ENCODE results near the gene TANGO2. TPM values are rescaled to one million over a fixed set of nuclear protein-coding genes. Genes with fewer than 3 reads are reported as not detected.

Gene TANGO2
- total and polyA plus RNA-seq, 2 of the 8 experiments (the other 6 are each of a cell fraction or from before 2014, with no cell fraction given) = 10.1 to 18.4 TPM

DNA sequence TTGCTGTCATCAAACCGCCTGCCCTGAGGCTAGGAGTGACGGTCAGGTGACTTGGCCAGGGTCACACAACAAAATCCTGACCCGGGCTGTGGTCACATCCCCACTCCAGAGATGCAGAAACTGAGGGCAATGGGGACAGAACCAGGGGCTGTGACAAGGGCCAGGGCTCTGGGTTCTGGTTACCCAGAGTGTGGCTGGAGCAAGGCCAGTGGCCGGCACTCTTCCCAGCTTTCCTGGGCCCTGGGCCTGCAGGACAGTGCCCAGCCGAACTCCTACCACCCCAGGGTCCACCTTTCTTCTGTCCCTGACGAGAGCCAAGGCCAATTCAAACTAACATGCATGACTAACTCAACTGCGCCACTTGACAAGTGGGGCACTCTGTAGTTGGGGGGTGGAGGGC lies 40.1 kb upstream of the TANGO2 start:
- Histone ChIP-seq H3K79me1 (ENCODE audit: low read depth, low read length) (peaks cover 19% of the 10 kb centered on the region), H2BK120ac (replicated peaks; ENCODE audit: low read depth, low read length) (no peak overlapping the region), H2BK20ac (ENCODE audit: low read length) (no peak overlapping the region), H3K9ac (replicated peaks in 1 of 4; ENCODE audit: extremely low read depth in 1 of 4, low read depth in 3 of 4, low read length in 3 of 4) (no peak overlapping the region), H3K79me2 (ENCODE audit: control insufficient read depth in 1 of 2, insufficient read depth in 2 of 2, low read length in 2 of 2) (peaks cover 0 to 5% of the 10 kb centered on the region in 2 experiments; a peak in 1 of 4 replicates), H3K18ac (ENCODE audit: extremely low read depth, low read length) (no peak overlapping the region), H3K23me2 (ENCODE audit: low read depth, low read length) (no peaks in the 10 kb centered on the region), H3K27ac (ENCODE audit: low read depth, low read length) (no peak overlapping the region), H3K4ac (replicated peaks; ENCODE audit: insufficient read length, low read depth, low read length) (no peak overlapping the region), H2BK5ac (ENCODE audit: low read depth, low read length) (no peak overlapping the region), H3K56ac (replicated peaks; ENCODE audit: insufficient read length, low read depth, low read length) (no peak overlapping the region), H3K4me2 (ENCODE audit: insufficient read depth in 1 of 2, low read depth in 2 of 2, low read length in 2 of 2) (no peak overlapping the region), H2BK12ac (ENCODE audit: low read depth, low read length) (no peak overlapping the region), H4K20me1 (replicated peaks in 1 of 2; ENCODE audit: control insufficient read depth in 1 of 2, insufficient read depth in 2 of 2, low read length in 2 of 2) (peaks cover 10 to 25% of the 10 kb centered on the region in 2 experiments), H4K91ac (replicated peaks; ENCODE audit: insufficient read length, low read length) (no peak overlapping the region), H3K14ac (ENCODE audit: insufficient read length) (no peak overlapping the region), H2AK5ac (ENCODE audit: low read depth, low read length) (no peak overlapping the region), H2AFZ (ENCODE audit: low read length) (no peak overlapping the region), H3K9me3 (ENCODE audit: insufficient read depth in 2 of 2, low read depth in 1 of 2, low read length in 1 of 2) (no peaks in the 10 kb centered on the region), H3K36me3 (ENCODE audit: control insufficient read depth in 2 of 4, insufficient read depth in 4 of 4, low read length in 3 of 4) (peaks cover 2 to 33% (median 8%) of the 10 kb centered on the region in 4 experiments; a peak in 7 of 8 replicates), H2BK15ac (ENCODE audit: low read length) (no peak overlapping the region), H3K4me3 (ENCODE audit: extremely low read depth in 1 of 4, insufficient read depth in 2 of 4, low read depth in 3 of 4, low read length in 4 of 4) (no peak overlapping the region), H3K4me1 (replicated peaks in 1 of 4; ENCODE audit: control insufficient read depth in 3 of 4, insufficient read depth in 4 of 4, low read length in 3 of 4) (peaks cover 0 to 6% (median 4%) of the 10 kb centered on the region in 4 experiments; a peak in 6 of 7 replicates), H4K5ac (ENCODE audit: insufficient read length, low read depth, low read length) (no peak overlapping the region), H4K8ac (ENCODE audit: extremely low read depth, insufficient read depth, low read length) (no peak overlapping the region), H3K27me3 (replicated peaks in 1 of 4; ENCODE audit: control insufficient read depth in 3 of 4, extremely low read depth in 1 of 4, insufficient read depth in 3 of 4, low read length in 3 of 4) (no peaks in the 10 kb centered on the region), H3K23ac (ENCODE audit: insufficient read length) (no peak overlapping the region)
- FAIRE-seq (no peak), DNase-seq (ENCODE audit: low read depth in 1 of 2, low spot score in 2 of 2) (no peak)
- CTCF ChIA-PET (ENCODE audit: partially characterized antibody) = interaction anchor here (1.0 to 2.6 kb wide), 5 partner anchors 10 to 81 kb away, joined by 3 to 13 read pairs (median 9); no protein-coding TSS in a partner anchor
- 89% methylated on average over 7 of the region's 7 CpGs; no CpG with 5 or more reads in 1 of the 2 experiments for WGBS, 2 experiments (ENCODE audit: extremely low coverage in 1 of 2, insufficient coverage in 1 of 2, insufficient read length in 1 of 2, insufficient replicate concordance in 2 of 2, low coverage in 1 of 2, low lambda C conversion rate in 2 of 2, missing lambda C conversion rate in 1 of 2)
- POLR2A ChIA-PET (ENCODE audit: partially characterized antibody) = interaction anchor here (0.8 to 1.0 kb wide), 2 partner anchors 8 to 100 kb away, joined by 3 read pairs; no protein-coding TSS in a partner anchor
- TF ChIP-seq EZH2 (IDR thresholded peaks at IDR 0.05; ENCODE audit: low read depth, low read length, severe bottlenecking) = no peak
- TF ChIP-seq ASH2L (IDR thresholded peaks at IDR 0.05; ENCODE audit: low read length) = no peak
- no peak for TF ChIP-seq SP1 (IDR thresholded peaks at IDR 0.05; ENCODE audit: low read depth, low read length)
- TF ChIP-seq TEAD4 (IDR thresholded peaks at IDR 0.05; ENCODE audit: low read depth, low read length) = no peak
- TF ChIP-seq RAD21 (IDR thresholded peaks at IDR 0.05 in 1 of 2, conservative IDR thresholded peaks at IDR 0.05 in 1 of 2; ENCODE audit: low read depth in 2 of 2, low read length in 2 of 2) = no peak
- no peak for TF ChIP-seq JUN (IDR thresholded peaks at IDR 0.05; ENCODE audit: low read depth, low read length)
- TF ChIP-seq, protein P1, sequence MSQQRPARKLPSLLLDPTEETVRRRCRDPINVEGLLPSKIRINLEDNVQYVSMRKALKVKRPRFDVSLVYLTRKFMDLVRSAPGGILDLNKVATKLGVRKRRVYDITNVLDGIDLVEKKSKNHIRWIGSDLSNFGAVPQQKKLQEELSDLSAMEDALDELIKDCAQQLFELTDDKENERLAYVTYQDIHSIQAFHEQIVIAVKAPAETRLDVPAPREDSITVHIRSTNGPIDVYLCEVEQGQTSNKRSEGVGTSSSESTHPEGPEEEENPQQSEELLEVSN (IDR thresholded peaks at IDR 0.05) = no peak
- TF ChIP-seq EP300 (IDR thresholded peaks at IDR 0.05; ENCODE audit: borderline replicate concordance in 1 of 2, low read depth in 2 of 2, low read length in 2 of 2) = no peak
- TF ChIP-seq TCF12 (IDR thresholded peaks at IDR 0.05; ENCODE audit: low read depth, low read length) = no peak
- TF ChIP-seq, protein P2, sequence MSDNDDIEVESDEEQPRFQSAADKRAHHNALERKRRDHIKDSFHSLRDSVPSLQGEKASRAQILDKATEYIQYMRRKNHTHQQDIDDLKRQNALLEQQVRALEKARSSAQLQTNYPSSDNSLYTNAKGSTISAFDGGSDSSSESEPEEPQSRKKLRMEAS (IDR thresholded peaks at IDR 0.05) = no peak
- no peak for TF ChIP-seq CBX8 (IDR thresholded peaks at IDR 0.05; ENCODE audit: borderline replicate concordance, low read depth, low read length)
- TF ChIP-seq BCL11A (IDR thresholded peaks at IDR 0.05; ENCODE audit: low read depth in 2 of 2, low read length in 2 of 2) = no peak

All from H1 (cell line).